Coronary artery (tissue), 2 donors: ENCODE measurements around the gene ZBTB34.

Experiments
- DNase-seq: peaks from one replicate; pipeline ENCODE4 v3.0.0-alpha.2; 2017; ENCODE audit warnings: low spot score
- H3K27ac ChIP-seq, 2 donors: fragments of 200-600 bp; sonication (generic); one replicate each; pipeline ENCODE4 v1.5.1; 2016 to 2019
- H3K4me3 ChIP-seq: fragments of 200-600 bp; sonication (generic); 2 replicates; pipeline ENCODE4 v1.5.1; 2016; ENCODE audit warnings: mild to moderate bottlenecking, moderate library complexity
- CTCF ChIP-seq: fragments of 200-600 bp; sonication (generic); IDR thresholded peaks from one replicate; pipeline ENCODE4 v1.5.1; 2019; ENCODE audit warnings: antibody characterized with exemption

The ZBTB34 gene

GRCh38 chr9:126833710-126834345 is 26.6 kb upstream of the ZBTB34 start:
- no peak for TF ChIP-seq CTCF
- no peak for DNase-seq
- Histone ChIP-seq H3K27ac (no peak overlapping the region), H3K4me3 (no peak overlapping the region)

- Histone ChIP-seq H3K27ac (no peak overlapping the region), H3K4me3 (no peak overlapping the region)
- no peak for DNase-seq
- no peak for TF ChIP-seq CTCF
Measured at GRCh38 chr9:126834672-126835071, 25.8 kb upstream of the ZBTB34 start.

GRCh38 chr9:126836216-126836615 is 24.2 kb upstream of the ZBTB34 start:
- Histone ChIP-seq H3K27ac (no peak overlapping the region), H3K4me3 (no peak overlapping the region)
- no peak for TF ChIP-seq CTCF
- no peak for DNase-seq

GRCh38 chr9:126838055-126838811 is 22.2 kb upstream of the ZBTB34 start:
- DNase-seq: no peak
- H3K4me3 ChIP-seq: no peak overlapping the region
- H3K27ac ChIP-seq: no peak overlapping the region
- no peak for TF ChIP-seq CTCF

GRCh38 chr9:126838895-126839294 is 21.5 kb upstream of the ZBTB34 start:
- TF ChIP-seq CTCF: no peak
- no peak for DNase-seq
- H3K4me3 ChIP-seq: no peak overlapping the region
- no peak overlapping the region for H3K27ac ChIP-seq

GRCh38 chr9:126839301-126839700 is 21.1 kb upstream of the ZBTB34 start:
- no peak overlapping the region for H3K27ac ChIP-seq
- DNase-seq: no peak
- no peak for TF ChIP-seq CTCF
- H3K4me3 ChIP-seq: no peak overlapping the region
